SH-SY5Y (cell line): ENCODE data around the gene CHFR.

Source experiments
- GATA2 ChIP-seq: IDR thresholded peaks from 2 replicates; pipeline ENCODE4 v1.6.1; 2011; ENCODE audit warnings: mild to moderate bottlenecking, low read depth, low read length
- GATA3 ChIP-seq: IDR thresholded peaks from 2 replicates; pipeline ENCODE4 v1.6.1; 2011; ENCODE audit warnings: low read depth, mild to moderate bottlenecking, low read length, moderate library complexity

CHFR gene

GRCh38 chr12:132783917-132784531, 103.4 kb downstream of the CHFR start:
- no peak for TF ChIP-seq GATA2
- no peak for TF ChIP-seq GATA3
